Measurements from ENCODE around the gene OR11H7. TPM values are rescaled to one million over a fixed set of nuclear protein-coding genes. Genes with fewer than 3 reads are reported as not detected.

Gene OR11H7
- total and polyA plus RNA-seq, 9 of the 15 experiments (the other 6 are each of a cell fraction or from before 2014, with no cell fraction given), result not detected

DNA sequence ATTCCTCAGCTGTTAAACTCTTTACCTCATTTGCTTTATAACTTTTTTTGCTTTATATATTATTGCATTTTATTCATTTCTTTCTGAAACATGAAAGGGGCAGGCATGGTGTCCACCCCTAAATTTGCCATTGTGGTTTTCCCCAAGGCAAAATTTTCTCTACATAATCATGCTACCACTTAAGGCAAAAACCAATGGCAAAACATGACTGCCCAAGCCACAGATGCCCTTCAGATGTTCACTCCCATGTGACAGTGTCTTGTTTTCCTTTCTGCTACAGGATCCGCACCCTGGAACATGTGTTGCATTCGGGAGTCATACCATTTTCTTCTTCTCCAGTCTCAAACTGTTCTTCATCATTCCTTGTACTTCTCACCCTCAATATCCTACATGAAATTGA, 48.6 kb downstream of the OR11H7 start (continued):
- no peak for TF ChIP-seq FUS (optimal IDR thresholded peaks at IDR 0.05; ENCODE audit: low read depth, low read length)

GRCh38 chr14:20278414-20278813, 49.6 kb downstream of the OR11H7 start:
- Histone ChIP-seq H3K9me1 (ENCODE audit: control insufficient read depth, insufficient read depth, low read length) (no peaks in the 10 kb centered on the region), H3K4me2 (ENCODE audit: insufficient read depth, low read length) (no peak overlapping the region), H3K4me1 (replicated peaks in 1 of 2; ENCODE audit: control insufficient read depth in 2 of 2, insufficient read depth in 2 of 2, low read length in 2 of 2) (peaks cover 0 to 4% of the 10 kb centered on the region in 2 experiments; a peak in 2 of 5 replicates), H4K20me1 (replicated peaks; ENCODE audit: control insufficient read depth, insufficient read depth, low read length) (no peaks in the 10 kb centered on the region), H3K27me3 (ENCODE audit: control insufficient read depth in 2 of 2, insufficient read depth in 2 of 2, low read length in 2 of 2) (no peaks in the 10 kb centered on the region), H3K79me2 (ENCODE audit: control insufficient read depth, insufficient read depth, low read length) (no peaks in the 10 kb centered on the region), H3K36me3 (ENCODE audit: control insufficient read depth, insufficient read depth, low read length) (no peaks in the 10 kb centered on the region), H2AFZ (ENCODE audit: low read depth, low read length) (0 out of 2 replicates have a peak overlapping the region, but pooled peaks have one; percentile 31), H3K9me3 (replicated peaks; ENCODE audit: control insufficient read depth, insufficient read depth, low read depth, low read length) (no peaks in the 10 kb centered on the region), H3K27ac (ENCODE audit: extremely low read depth, low read depth, low read length) (peak overlapping the region; percentile 48; the same call in 2 of the 3 replicates), H3K9ac (ENCODE audit: insufficient read depth in 1 of 2, low read depth in 2 of 2, low read length in 2 of 2) (no peak overlapping the region), H3K4me3 (no peak overlapping the region)
- ChIA-PET POLR2A (interaction anchor here (1.1 kb wide), 1 partner anchor 11 kb away, joined by 4 read pairs; no protein-coding TSS in a partner anchor), CTCF (ENCODE audit: low intra/inter-chr PET ratio) (no interaction called here)
- ATAC-seq (peak; percentile 52; the same call in 2 of the 3 replicates), FAIRE-seq (no peak), DNase-seq (ENCODE audit: extremely low read depth in 1 of 4, low spot score in 3 of 4) (peak in 3 of 4 experiments; percentile 16 to 63 (median 28))
- in situ Hi-C loops (cut with MboI) (no loop called here), intact Hi-C loops (cut with micrococcal nuclease) (no loop called here)
- 0% methylated on average over 1 of the region's 1 CpG for WGBS (ENCODE audit: insufficient coverage, low coverage, missing lambda C conversion rate)
- BruUV-seq (replicated peaks), result no TSS peak
- TF ChIP-seq ETV1 (tag; conservative IDR thresholded peaks at IDR 0.05; ENCODE audit: low read depth), result peak; percentile 31; the same call in 1 of the 2 replicates
- TF ChIP-seq GABPA (tag; conservative IDR thresholded peaks at IDR 0.05; ENCODE audit: low read depth), result peak; percentile 49
- no peak for TF ChIP-seq ZNF586 (CRISPR knock-in tag; conservative IDR thresholded peaks at IDR 0.05)
- TF ChIP-seq ZNF24 (IDR thresholded peaks at IDR 0.05), result no peak
- TF ChIP-seq, protein P1, sequence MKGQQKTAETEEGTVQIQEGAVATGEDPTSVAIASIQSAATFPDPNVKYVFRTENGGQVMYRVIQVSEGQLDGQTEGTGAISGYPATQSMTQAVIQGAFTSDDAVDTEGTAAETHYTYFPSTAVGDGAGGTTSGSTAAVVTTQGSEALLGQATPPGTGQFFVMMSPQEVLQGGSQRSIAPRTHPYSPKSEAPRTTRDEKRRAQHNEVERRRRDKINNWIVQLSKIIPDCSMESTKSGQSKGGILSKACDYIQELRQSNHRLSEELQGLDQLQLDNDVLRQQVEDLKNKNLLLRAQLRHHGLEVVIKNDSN (CRISPR knock-in tag; IDR thresholded peaks at IDR 0.05), result peak; percentile 60
- TF ChIP-seq, protein P2, sequence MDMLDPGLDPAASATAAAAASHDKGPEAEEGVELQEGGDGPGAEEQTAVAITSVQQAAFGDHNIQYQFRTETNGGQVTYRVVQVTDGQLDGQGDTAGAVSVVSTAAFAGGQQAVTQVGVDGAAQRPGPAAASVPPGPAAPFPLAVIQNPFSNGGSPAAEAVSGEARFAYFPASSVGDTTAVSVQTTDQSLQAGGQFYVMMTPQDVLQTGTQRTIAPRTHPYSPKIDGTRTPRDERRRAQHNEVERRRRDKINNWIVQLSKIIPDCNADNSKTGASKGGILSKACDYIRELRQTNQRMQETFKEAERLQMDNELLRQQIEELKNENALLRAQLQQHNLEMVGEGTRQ (CRISPR knock-in tag; IDR thresholded peaks at IDR 0.05), result peak; percentile 76
- no peak for TF ChIP-seq SETDB1 (IDR thresholded peaks at IDR 0.05; ENCODE audit: low read length)
- TF ChIP-seq NFIC (IDR thresholded peaks at IDR 0.05), result peak; percentile 94
- 0 out of 2 replicates have a peak, but pooled peaks have one; percentile 20 for TF ChIP-seq NFIX (CRISPR knock-in tag; IDR thresholded peaks at IDR 0.05; ENCODE audit: low read depth)
- no peak for TF ChIP-seq PHF8 (IDR thresholded peaks at IDR 0.05; ENCODE audit: borderline replicate concordance, low read length)
- TF ChIP-seq FUS (optimal IDR thresholded peaks at IDR 0.05; ENCODE audit: low read depth, low read length), result no peak
- no peak for TF ChIP-seq CC2D1A (IDR thresholded peaks at IDR 0.05)
- no peak for TF ChIP-seq KDM4B (IDR thresholded peaks at IDR 0.05; ENCODE audit: borderline replicate concordance in 2 of 2, low read depth in 1 of 2)
- TF ChIP-seq KLF10 (CRISPR knock-in tag; IDR thresholded peaks at IDR 0.05), result no peak
- no peak for TF ChIP-seq SIN3B (IDR thresholded peaks at IDR 0.05; ENCODE audit: low read depth)
- TF ChIP-seq SPI1 (IDR thresholded peaks at IDR 0.05; ENCODE audit: borderline replicate concordance, low read depth, low read length), result peak; percentile 72; the same call in 1 of the 2 replicates
- TF ChIP-seq RAD51 (IDR thresholded peaks at IDR 0.05; ENCODE audit: borderline replicate concordance, low read depth), result peak; percentile 60
